Sigmoid colon (tissue), 4 donors: ENCODE results near the gene PIP4K2C.

Experiments used
- CTCF ChIP-seq, 4 experiments: fragments of 450-650 bp in 3 of 4; fragments of 200-600 bp in 1 of 4; IDR thresholded peaks; one replicate each; pipeline ENCODE4 v1.5.1; 2016 to 2019; ENCODE audit warnings: antibody characterized with exemption in 4 of 4, mild to moderate bottlenecking in 3 of 4, moderate library complexity in 2 of 4
- POLR2A ChIP-seq, 2 donors: fragments of 450-650 bp; IDR thresholded peaks; one replicate each; pipeline ENCODE4 v1.6.1; 2016; ENCODE audit warnings: antibody characterized with exemption in 2 of 2, mild to moderate bottlenecking in 2 of 2, moderate library complexity in 2 of 2
- POLR2AphosphoS5 ChIP-seq, 4 donors: sonication (generic); formaldehyde crosslinking; IDR thresholded peaks; one replicate each; pipeline ENCODE4 v1.6.1; 2017; ENCODE audit warnings: antibody characterized with exemption in 4 of 4

- TF ChIP-seq POLR2AphosphoS5 (IDR thresholded peaks at IDR 0.05): peak; percentile 43 to 72 (median 62)
- no peak for TF ChIP-seq POLR2A (IDR thresholded peaks at IDR 0.05)
- TF ChIP-seq CTCF (IDR thresholded peaks at IDR 0.05): no peak
These were observed 44.3 kb upstream of the PIP4K2C start, which contains the start of gene DCTN2 for GRCh38 chr12:57546438-57547287.
